ENCODE data around the gene KIRREL3. TPM values are rescaled to one million over a fixed set of nuclear protein-coding genes. Genes with fewer than 3 reads are reported as not detected.
"Not testable (repeated sequence)": the region's sequence is repeated elsewhere in the genome, so short reads cannot be mapped to it uniquely, and the experiment has no call there.

KIRREL3 gene
- polyA plus RNA-seq, 1 donor, result 2.1 TPM

- no peak for DNase-seq
Measured at GRCh38 chr11:126378763-126379162, 621.8 kb downstream of the KIRREL3 start.

- no peak for DNase-seq
Measured at GRCh38 chr11:126375726-126376125, 624.8 kb downstream of the KIRREL3 start.

GRCh38 chr11:126374562-126375300 lies 625.8 kb downstream of the KIRREL3 start:
- not testable (repeated sequence) for DNase-seq

GRCh38 chr11:126373389-126374066 lies 627.0 kb downstream of the KIRREL3 start:
- DNase-seq, result not testable (repeated sequence)

All from left kidney (tissue), 2 donors.